Measurements from ENCODE around the gene HHIPL1.

DNA sequence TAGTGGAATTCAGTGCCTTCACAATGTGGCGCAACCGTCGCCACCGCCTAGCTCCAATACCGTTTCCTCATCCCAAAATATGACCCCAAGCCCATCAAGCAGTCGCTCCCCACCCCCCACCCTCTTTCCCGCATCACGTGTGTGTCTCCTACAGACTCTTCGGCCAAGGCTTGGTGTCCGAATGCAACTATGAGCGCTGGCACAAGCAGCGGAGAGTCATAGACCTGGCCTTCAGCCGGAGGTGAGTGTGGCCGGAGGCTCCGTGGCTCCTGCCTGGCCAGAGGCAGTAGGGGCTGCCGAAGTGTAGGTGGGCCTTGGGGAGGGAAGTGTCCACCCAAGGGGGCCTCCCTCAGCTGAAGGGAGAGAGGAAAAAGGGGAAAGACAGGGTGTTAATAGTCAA, 54.9 kb downstream of the HHIPL1 start:
- TF ChIP-seq CTCF (IDR thresholded peaks at IDR 0.05; ENCODE audit: insufficient read depth, low read depth, low read length) (no peak), EZH2 (IDR thresholded peaks at IDR 0.05; ENCODE audit: insufficient read depth, low read length) (no peak)
